Fibroblast of mammary gland (primary cell): ENCODE data around the gene ASTN2.

Source experiments
- DNase-seq: peaks from one replicate; pipeline ENCODE4 v3.0.0-alpha.2; 2010; ENCODE audit warnings: low read depth
- H3K4me3 ChIP-seq: 2 replicates; pipeline ENCODE4 v1.5.1; 2011; ENCODE audit warnings: low read depth, mild to moderate bottlenecking, low read length, moderate library complexity; ENCODE audit not compliant: control insufficient read depth
- TF ChIP-seq, protein P1 (sequence below): conservative IDR thresholded peaks from 2 replicates; pipeline ENCODE4 v1.5.1; 2011; ENCODE audit warnings: low read depth, low read length, inconsistent platforms; ENCODE audit not compliant: control insufficient read depth, insufficient read depth

ASTN2 gene

DNA sequence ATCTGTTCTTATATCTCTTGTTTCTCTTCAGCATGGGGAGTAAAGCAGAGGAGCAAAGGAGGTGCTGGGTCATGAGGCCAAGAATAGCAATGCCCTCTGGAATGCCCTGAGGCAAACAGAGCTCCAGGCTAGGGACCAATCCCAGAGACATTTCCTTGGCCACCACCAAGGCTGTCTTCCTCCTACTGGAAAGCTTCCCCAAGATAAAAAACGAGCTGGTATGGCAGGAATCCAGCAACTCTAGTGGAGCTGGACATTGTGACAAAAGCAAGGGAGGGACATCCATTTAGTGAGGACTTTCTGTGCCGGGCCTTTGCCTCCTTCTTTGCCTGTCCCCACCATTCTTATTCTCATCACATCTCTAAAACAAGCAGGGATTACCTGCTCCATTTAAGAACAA, 161.6 kb downstream of the ASTN2 start:
- no peak for DNase-seq
- no peak overlapping the region for H3K4me3 ChIP-seq
- TF ChIP-seq, protein P1, sequence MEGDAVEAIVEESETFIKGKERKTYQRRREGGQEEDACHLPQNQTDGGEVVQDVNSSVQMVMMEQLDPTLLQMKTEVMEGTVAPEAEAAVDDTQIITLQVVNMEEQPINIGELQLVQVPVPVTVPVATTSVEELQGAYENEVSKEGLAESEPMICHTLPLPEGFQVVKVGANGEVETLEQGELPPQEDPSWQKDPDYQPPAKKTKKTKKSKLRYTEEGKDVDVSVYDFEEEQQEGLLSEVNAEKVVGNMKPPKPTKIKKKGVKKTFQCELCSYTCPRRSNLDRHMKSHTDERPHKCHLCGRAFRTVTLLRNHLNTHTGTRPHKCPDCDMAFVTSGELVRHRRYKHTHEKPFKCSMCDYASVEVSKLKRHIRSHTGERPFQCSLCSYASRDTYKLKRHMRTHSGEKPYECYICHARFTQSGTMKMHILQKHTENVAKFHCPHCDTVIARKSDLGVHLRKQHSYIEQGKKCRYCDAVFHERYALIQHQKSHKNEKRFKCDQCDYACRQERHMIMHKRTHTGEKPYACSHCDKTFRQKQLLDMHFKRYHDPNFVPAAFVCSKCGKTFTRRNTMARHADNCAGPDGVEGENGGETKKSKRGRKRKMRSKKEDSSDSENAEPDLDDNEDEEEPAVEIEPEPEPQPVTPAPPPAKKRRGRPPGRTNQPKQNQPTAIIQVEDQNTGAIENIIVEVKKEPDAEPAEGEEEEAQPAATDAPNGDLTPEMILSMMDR = no peak

DNA sequence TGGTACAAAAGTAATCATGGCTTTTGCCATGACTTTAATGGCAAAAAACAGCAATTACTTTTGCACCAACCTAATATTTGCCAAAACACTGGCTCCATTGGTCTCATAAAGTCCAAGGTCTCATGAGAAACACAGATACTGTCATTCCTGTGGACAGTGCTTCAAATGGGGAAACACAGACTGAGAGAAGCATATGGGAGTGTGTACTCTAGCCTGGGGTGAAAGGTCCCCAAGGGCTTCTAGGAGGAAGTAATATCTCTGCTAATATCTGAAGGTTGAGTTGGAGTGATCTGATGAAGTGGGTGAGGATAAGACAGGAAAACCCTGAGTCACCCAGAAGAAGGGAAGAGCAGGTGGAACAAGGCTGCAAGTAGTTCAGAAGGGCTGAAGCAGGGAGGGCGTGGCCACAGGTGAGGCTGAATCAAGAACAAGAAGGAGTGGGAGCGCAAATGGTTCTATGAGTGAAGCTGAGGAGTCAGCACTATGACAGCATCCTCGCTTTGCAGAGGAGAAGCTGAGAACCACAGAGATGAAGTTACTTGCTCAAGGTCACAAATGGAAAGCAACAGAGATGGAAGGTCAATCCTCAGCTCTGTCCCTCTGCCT, 164.1 kb downstream of the ASTN2 start:
- H3K4me3 ChIP-seq = no peak overlapping the region
- DNase-seq = no peak
- TF ChIP-seq, protein P1 = no peak

DNA sequence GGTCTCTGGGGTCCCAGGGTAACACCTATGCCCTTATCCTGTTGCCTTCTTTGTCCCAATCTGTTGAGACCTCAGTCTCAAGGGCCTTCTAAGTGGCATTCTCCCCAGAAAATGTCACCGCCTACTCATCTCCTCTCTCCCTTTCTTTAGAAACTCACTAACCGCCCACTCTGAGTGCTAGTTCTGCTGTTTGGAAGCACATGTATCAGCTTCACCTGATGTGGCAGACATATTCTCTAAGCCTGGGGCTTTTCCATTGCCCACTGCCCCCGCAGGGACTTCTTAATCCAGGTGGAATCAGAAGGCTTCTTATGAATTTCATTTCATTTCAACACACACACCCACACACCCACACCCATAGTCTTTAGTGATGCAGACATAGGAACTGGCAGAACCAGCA, 165.1 kb downstream of the ASTN2 start:
- DNase-seq = no peak
- TF ChIP-seq, protein P1 = no peak

GRCh38 chr9:117247266-117247665, 167.6 kb downstream of the ASTN2 start:
- TF ChIP-seq, protein P1 = no peak
- DNase-seq = no peak

More for the DNA sequence above, 165.1 kb downstream of the ASTN2 start:
- H3K4me3 ChIP-seq = no peak overlapping the region

DNA sequence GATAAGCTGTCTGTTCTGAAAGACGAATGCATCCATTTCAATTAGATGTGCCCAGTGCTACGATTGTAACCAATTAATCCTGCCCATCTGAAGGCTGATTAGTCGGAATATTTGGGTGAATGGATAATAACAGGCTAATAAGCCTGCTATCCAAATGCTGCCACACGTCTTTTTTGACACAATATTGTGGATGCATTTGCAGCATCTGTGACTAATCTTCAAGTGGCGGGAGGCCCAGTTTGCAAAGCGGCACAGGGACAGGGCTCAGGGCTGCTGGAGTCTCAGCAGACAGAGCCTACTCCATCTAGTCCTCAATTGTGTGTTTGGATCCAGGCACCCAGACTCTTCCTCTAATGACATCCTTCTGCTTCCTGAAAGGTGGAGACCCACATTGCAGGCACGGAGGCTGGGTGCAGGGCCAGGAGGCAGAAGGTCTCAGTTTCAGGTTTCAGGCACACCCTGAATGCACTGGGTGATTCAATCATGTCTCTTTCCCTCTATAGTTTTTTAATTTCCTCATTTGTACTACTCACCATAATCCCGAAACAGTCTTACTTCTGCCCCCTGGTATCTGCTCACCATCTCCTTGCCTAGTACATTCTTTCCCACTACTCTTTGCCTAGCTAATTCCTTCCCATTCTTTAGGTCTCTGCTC, 169.6 kb downstream of the ASTN2 start:
- TF ChIP-seq, protein P1 = no peak
- DNase-seq = no peak
- H3K4me3 ChIP-seq = no peak overlapping the region

More at GRCh38 chr9:117247266-117247665, 167.6 kb downstream of the ASTN2 start:
- H3K4me3 ChIP-seq = no peak overlapping the region

GRCh38 chr9:117242082-117242481, 172.8 kb downstream of the ASTN2 start:
- DNase-seq = no peak
- H3K4me3 ChIP-seq = no peak overlapping the region
- TF ChIP-seq, protein P1 = no peak
